Suppressor macrophage (primary cell): Measurements from ENCODE around the gene GPR157.
"Not testable (repeated sequence)": the region's sequence is repeated elsewhere in the genome, so short reads cannot be mapped to it uniquely, and the experiment has no call there.

ENCODE experiments used
- DNase-seq, 4 experiments: peaks; one replicate each; pipeline ENCODE4 v3.0.0-alpha.2; 2020 to 2022
- total RNA-seq, 17 experiments: gene quantifications; one replicate each; lab custom pipeline; 2026; ENCODE audit warnings: mixed read lengths in 6 of 17, inconsistent platforms in 3 of 17; lab: John Stamatoyannopoulos, UW

Gene GPR157
- total RNA-seq, result 9.7 to 149 (median 16.8) reads per million in 17 experiments

- DNase-seq, result peak; percentile 86 to 98 (median 92)
These were observed at the start of gene GPR157 for GRCh38 chr1:9128520-9129265. GPR157 (minus strand) TSS chr1:9129102; CDS start chr1:9129027, 75 bp downstream.

- DNase-seq, result no peak
These were observed 45.9 kb upstream of the GPR157 start for GRCh38 chr1:9174762-9175161.

DNA sequence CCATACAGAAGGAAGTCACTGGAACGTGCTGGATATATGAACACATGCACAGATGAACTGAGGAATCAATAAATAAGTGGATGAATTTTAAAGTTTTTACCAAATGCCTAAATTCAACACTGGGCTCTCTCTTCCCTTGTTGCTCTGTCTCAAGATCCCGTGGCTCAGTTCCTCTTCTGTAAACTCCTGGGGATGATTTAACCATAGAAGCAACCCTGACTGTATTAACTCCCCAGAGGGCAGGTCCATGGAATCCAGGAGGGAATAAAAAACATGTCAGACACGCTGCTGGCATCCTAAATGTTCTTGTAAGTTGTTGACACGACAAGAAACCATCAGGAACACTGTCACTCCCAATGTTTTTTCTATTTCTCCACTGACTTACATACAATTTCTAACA, 45.3 kb upstream of the GPR157 start:
- DNase-seq, result peak; percentile 71 to 89 (median 80)

DNA sequence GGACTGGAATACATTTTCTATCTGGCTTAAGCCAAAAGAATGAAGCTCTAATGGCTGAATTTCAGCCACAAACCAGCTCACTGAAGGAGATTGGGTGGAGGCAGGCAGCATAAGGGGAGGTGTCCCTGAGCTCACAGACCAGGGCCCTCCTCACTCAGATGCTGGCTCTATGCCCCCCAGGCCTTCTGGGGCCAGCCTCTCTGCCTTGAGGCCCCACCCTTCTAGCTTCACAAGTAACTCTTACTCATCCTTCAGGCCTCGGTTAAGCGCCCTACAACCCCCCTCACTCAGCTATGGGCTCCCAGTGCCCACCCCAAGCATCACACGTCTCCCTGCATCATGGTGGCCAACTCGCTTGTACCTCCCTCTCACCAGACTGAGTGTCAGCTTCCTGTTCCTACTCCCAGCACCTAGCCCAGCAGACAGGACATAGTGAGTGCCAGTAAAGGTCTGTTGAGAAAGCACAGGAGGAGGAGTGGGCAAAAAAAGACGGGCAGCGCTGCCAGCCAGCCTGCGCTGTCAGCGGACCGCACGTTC, 40.8 kb upstream of the GPR157 start:
- no peak for DNase-seq

GRCh38 chr1:9167638-9168037, 38.7 kb upstream of the GPR157 start:
- no peak for DNase-seq

GRCh38 chr1:9166289-9167235, 37.7 kb upstream of the GPR157 start:
- DNase-seq, result no peak

DNA sequence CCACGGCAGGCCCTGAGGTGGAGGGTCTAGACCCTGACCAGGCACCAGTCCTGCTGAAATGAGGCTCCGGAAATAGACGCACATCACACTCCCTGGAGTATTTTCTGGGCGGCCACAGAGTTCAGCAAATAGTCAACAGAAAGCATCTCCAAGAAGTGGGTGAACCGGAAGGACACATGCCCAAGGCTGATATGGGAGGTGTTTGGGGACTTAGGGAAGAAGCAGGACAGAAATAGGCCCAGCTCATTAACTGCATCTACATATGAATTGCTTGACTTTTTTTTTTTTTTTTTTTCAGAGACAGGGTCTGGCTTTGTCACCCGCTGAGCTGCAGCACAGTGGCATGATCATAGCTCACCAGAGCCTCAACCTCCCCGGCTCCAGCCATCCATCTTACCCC, 36.5 kb upstream of the GPR157 start:
- DNase-seq, result no peak

DNA sequence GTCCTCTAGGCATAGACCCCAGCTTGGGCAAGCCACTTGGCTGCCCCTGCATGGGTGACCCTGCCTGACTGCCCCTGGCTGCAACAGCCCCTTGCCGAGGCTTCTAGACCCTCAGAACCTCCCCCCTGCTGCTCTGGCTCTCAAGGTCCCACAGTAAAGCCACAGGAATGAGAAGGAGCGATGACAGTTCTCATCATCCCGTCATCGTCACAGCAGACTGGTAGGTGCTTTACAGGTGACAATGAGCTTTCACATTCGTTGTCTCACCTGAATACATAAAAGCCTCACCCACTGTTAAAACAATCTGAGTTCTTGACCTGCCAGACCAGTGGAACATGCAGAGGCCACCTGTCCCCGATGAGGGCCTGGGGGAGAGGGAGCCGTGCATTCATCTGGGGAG, 36.0 kb upstream of the GPR157 start:
- DNase-seq, result no peak

DNA sequence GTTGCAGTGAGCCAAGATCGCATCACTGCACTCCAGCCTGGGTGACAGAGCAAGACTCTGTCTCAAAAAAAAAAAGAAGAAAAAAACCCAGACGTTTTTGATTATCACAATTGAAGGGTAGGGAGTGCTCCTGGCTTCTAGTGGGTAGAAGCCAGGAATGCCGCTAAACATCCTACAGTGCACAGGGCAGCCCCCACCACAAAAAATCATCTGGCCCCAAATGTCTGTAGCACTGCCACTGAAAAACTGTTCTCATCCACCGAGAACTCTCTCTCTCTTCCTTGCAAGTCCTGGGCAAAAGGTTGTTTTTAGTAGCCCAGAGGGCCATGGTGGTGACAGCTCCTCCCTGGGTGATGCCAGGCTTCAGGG, 35.6 kb upstream of the GPR157 start:
- DNase-seq, result no peak

GRCh38 chr1:9161963-9162362, 33.1 kb upstream of the GPR157 start:
- DNase-seq, result no peak

DNA sequence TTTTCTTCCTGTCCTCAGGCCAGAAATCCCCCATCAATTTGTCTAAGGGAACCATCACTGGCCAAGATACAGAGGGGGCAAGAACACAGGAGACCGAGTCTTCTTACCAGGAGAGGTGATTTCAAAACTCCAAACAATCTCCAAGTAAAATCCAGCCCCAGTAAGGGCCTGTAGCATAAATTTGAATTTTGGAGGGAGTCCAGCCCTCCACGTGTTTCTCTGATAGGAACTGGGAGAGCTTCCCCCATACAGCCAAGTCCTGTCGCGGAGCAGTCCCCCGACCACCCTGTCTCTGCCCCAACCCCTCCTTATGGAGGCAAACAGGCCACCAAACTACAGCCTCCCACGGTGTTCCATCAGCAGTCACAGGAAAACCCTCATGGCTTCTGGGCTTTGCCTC, 32.4 kb upstream of the GPR157 start:
- no peak for DNase-seq

DNA sequence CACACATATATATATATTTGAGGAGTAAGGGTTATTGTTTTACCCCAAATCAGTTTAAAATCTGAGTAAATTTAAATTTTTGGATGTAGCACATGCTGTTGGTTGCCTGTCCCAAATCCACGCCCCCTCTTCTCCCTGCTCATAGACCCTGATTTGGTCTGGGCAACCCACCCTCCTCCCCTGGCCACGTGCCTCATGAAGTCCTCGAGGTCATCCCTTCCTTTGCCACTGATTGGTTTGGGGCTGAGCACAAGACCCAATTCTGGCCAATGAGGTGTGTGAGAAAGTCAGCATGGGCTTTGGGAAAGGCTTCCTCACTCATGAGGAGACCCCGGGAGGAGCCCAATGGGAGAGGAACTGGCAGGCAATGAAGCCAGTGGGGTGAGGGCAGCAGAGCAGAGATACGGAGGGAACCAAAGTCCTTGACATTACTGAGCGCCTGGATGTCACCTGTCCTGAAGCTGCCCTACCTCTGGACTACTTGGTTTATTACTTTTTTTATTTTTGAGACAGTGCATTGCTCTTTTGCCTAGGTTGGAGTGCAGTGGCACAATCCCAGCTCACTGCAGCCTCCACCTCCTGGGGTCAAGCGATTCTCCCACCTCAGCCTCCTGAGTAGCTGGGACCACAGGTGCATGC, 31.3 kb upstream of the GPR157 start:
- DNase-seq, result no peak

DNA sequence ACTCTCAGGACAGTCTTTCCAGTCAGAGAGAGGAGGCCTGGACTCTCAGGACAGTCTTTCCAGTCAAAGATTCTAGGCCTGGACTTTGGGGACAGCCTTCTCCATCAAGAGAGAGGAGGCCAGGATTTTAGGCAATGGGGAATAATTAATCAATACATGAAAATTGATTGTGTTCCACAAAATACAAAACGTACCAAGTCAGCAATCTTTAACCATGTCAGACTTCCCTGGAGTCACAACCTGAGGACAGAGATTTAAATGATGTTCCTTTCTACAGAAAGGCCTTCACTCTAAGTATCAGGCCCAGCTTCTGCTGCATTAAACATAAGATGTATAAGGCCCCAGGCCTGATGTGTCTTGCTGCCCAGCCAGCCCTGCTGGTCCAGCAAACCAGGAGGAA, 27.0 kb upstream of the GPR157 start:
- DNase-seq, result no peak

DNA sequence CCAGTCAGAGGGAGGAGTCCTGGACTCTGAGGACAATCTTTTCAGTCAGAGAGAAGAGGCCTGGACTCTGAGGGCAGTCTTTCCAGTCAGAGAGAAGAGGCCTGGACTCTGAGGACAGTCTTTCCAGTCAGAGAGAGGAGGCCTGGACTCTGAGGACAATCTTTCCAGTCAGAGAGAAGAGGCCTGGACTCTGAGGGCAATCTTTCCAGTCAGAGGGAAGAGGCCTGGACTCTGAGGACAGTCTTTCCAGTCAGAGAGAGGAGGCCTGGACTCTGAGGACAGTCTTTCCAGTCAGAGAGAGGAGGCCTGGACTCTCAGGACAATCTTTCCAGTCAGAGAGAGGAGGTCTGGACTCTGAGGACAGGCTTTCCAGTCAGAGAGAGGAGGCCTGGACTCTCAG, 26.5 kb upstream of the GPR157 start:
- not testable (repeated sequence) for DNase-seq

- DNase-seq, result no peak
These were observed 24.2 kb upstream of the GPR157 start for GRCh38 chr1:9153152-9153551.

GRCh38 chr1:9152535-9152934, 23.6 kb upstream of the GPR157 start:
- no peak for DNase-seq

- DNase-seq, result no peak
These were observed 22.5 kb upstream of the GPR157 start for GRCh38 chr1:9151328-9151860.

- no peak for DNase-seq
These were observed 21.9 kb upstream of the GPR157 start for GRCh38 chr1:9150582-9151327.

DNA sequence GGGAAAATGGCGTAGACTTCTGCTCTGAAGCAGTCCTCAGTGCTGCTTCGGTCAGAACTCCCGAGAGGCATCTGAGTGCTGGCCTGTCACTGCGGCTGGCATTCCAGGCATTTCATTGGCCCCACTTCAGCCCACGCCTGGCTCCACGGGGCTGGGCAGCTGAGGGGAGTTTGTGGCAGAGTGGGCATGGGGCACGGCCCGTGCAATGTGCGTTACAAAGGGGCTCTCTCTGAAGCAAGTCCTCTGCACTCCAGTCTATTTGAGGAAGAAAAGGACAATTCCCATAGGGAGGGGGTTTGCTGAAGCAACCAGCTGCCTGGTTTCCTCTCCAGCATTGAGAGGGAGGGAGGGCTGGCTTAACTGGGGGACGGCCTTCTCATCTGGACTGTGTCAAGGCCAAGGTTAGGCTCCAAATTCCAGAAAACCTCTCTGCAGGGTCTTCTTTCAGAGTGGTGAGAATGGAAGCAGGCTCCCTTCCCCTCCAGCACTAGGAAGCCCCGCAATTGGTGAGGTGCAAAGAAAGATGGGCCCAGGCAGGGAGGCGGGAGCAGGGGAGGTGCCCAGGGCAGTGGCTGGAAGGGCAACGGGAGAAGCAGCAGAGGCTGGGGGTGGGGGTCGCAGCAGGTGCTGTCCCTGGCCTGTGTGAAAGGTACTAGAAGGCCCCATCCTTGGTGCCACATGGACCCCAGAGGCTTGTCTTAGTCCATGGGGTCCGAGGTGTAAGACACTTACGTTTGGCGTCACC, 21.1 kb upstream of the GPR157 start:
- DNase-seq, result no peak

GRCh38 chr1:9149151-9149550, 20.2 kb upstream of the GPR157 start:
- no peak for DNase-seq

- DNase-seq, result no peak
These were observed 17.3 kb upstream of the GPR157 start for GRCh38 chr1:9146156-9146555.
